HEK293 (cell line): ENCODE results near the gene LGALS1.
A peak's percentile ranks its signal among the peaks of the same experiment; 100 is the strongest.

Experiments
- CTCF ChIA-PET: fragments of 350-600 bp; formaldehyde crosslinking; extraction: SDS; loops from one replicate; lab custom pipeline; 2021; ENCODE audit warnings: antibody characterized with exemption; lab: Yijun Ruan, JAX
- POLR2A ChIA-PET: fragments of 300-600 bp; formaldehyde crosslinking; extraction: SDS; loops from one replicate; lab custom pipeline; 2020; ENCODE audit warnings: antibody characterized with exemption, inconsistent platforms; lab: Yijun Ruan, JAX
- H3K27ac ChIP-seq: fragments of 200-500 bp; sonication (Bioruptor generic); 2 replicates; pipeline ENCODE4 v1.5.1; 2014; ENCODE audit warnings: low read depth, low read length, control low read depth, inconsistent platforms; ENCODE audit errors: extremely low read depth
- H3K36me3 ChIP-seq, 2 experiments: fragments of 200-500 bp in 1 of 2; sonication (Bioruptor generic) in 1 of 2; 1 replicate in 1 of 2; 2 replicates in 1 of 2; pipeline ENCODE4 v1.5.1; 2014 to 2017; ENCODE audit warnings: inconsistent platforms in 2 of 2, low read length in 2 of 2; ENCODE audit not compliant: control insufficient read depth in 2 of 2, insufficient read depth in 1 of 2
- H3K4me1 ChIP-seq: fragments of 200-500 bp; sonication (Bioruptor generic); 2 replicates; pipeline ENCODE4 v1.5.1; 2014; ENCODE audit warnings: mild to moderate bottlenecking, low read length, inconsistent platforms; ENCODE audit not compliant: control insufficient read depth, insufficient read depth
- H3K4me3 ChIP-seq: 2 replicates; pipeline ENCODE4 v1.5.1; 2011; ENCODE audit warnings: low read depth, mild to moderate bottlenecking, control low read depth, low read length, moderate library complexity
- H3K9me3 ChIP-seq: fragments of 200-500 bp; sonication (Bioruptor generic); 2 replicates; pipeline ENCODE4 v1.5.1; 2014; ENCODE audit warnings: low read depth, low read length, inconsistent platforms; ENCODE audit not compliant: control insufficient read depth, insufficient read depth
- BCL11A ChIP-seq: fragments of 450-650 bp; formaldehyde crosslinking; IDR thresholded peaks from 2 replicates; pipeline ENCODE4 v1.5.1; 2016; ENCODE audit warnings: low read depth, missing biosample characterization, missing genetic modification characterization
- EGR2 ChIP-seq: fragments of 450-650 bp; formaldehyde crosslinking; IDR thresholded peaks from 2 replicates; pipeline ENCODE4 v1.5.1; 2016; ENCODE audit warnings: low read depth, missing biosample characterization, missing genetic modification characterization
- GLIS1 ChIP-seq: fragments of 450-650 bp; formaldehyde crosslinking; IDR thresholded peaks from 2 replicates; pipeline ENCODE4 v1.5.1; 2016; ENCODE audit warnings: missing biosample characterization, missing genetic modification characterization
- PRDM10 ChIP-seq: fragments of 450-650 bp; formaldehyde crosslinking; IDR thresholded peaks from 2 replicates; pipeline ENCODE4 v1.5.1; 2016; ENCODE audit warnings: missing biosample characterization, missing genetic modification characterization
- PRDM4 ChIP-seq: fragments of 450-650 bp; formaldehyde crosslinking; IDR thresholded peaks from 2 replicates; pipeline ENCODE4 v1.5.1; 2017; ENCODE audit warnings: missing biosample characterization, missing genetic modification characterization
- SP2 ChIP-seq: fragments of 450-650 bp; formaldehyde crosslinking; IDR thresholded peaks from 2 replicates; pipeline ENCODE4 v1.5.1; 2016; ENCODE audit warnings: missing biosample characterization, missing genetic modification characterization
- TSHZ1 ChIP-seq: fragments of 450-650 bp; formaldehyde crosslinking; IDR thresholded peaks from 2 replicates; pipeline ENCODE4 v1.5.1; 2016; ENCODE audit warnings: missing biosample characterization, missing genetic modification characterization, borderline replicate concordance
- WT1 ChIP-seq: fragments of 450-650 bp; formaldehyde crosslinking; IDR thresholded peaks from 2 replicates; pipeline ENCODE4 v1.5.1; 2016; ENCODE audit warnings: missing biosample characterization, missing genetic modification characterization
- ZIC2 ChIP-seq: fragments of 450-650 bp; formaldehyde crosslinking; IDR thresholded peaks from 2 replicates; pipeline ENCODE4 v1.5.1; 2016; ENCODE audit warnings: missing biosample characterization, missing genetic modification characterization
- ZNF132 ChIP-seq: fragments of 450-650 bp; formaldehyde crosslinking; IDR thresholded peaks from 2 replicates; pipeline ENCODE4 v1.5.1; 2017; ENCODE audit warnings: missing biosample characterization, missing genetic modification characterization, borderline replicate concordance
- ZNF16 ChIP-seq: fragments of 450-650 bp; formaldehyde crosslinking; IDR thresholded peaks from 2 replicates; pipeline ENCODE4 v1.5.1; 2016; ENCODE audit warnings: low read depth, missing biosample characterization, missing genetic modification characterization
- ZNF184 ChIP-seq: fragments of 450-650 bp; IDR thresholded peaks from 2 replicates; pipeline ENCODE4 v1.5.1; 2018; ENCODE audit warnings: missing biosample characterization, mild to moderate bottlenecking, missing genetic modification characterization
- ZNF26 ChIP-seq: fragments of 450-650 bp; formaldehyde crosslinking; IDR thresholded peaks from 2 replicates; pipeline ENCODE4 v1.5.1; 2016; ENCODE audit warnings: missing biosample characterization, missing genetic modification characterization
- ZNF292 ChIP-seq: fragments of 450-650 bp; formaldehyde crosslinking; IDR thresholded peaks from 2 replicates; pipeline ENCODE4 v1.5.1; 2016; ENCODE audit warnings: low read depth, missing biosample characterization, missing genetic modification characterization, borderline replicate concordance
- ZNF341 ChIP-seq: fragments of 450-650 bp; formaldehyde crosslinking; IDR thresholded peaks from 2 replicates; pipeline ENCODE4; 2016; ENCODE audit warnings: low read depth, missing biosample characterization, missing genetic modification characterization
- ZNF354C ChIP-seq: fragments of 450-650 bp; formaldehyde crosslinking; IDR thresholded peaks from 2 replicates; pipeline ENCODE4 v1.5.1; 2016; ENCODE audit warnings: missing biosample characterization, missing genetic modification characterization, low read depth, borderline replicate concordance
- ZNF529 ChIP-seq: fragments of 450-650 bp; formaldehyde crosslinking; IDR thresholded peaks from 2 replicates; pipeline ENCODE4 v1.5.1; 2017; ENCODE audit warnings: missing genetic modification characterization, missing biosample characterization; ENCODE audit not compliant: insufficient replicate concordance
- ZNF776 ChIP-seq: fragments of 450-650 bp; formaldehyde crosslinking; IDR thresholded peaks from 2 replicates; pipeline ENCODE4 v1.5.0; 2017; ENCODE audit warnings: missing biosample characterization, missing genetic modification characterization, borderline replicate concordance
- ZNF777 ChIP-seq: fragments of 450-650 bp; formaldehyde crosslinking; IDR thresholded peaks from 2 replicates; pipeline ENCODE4 v1.5.1; 2017; ENCODE audit warnings: missing biosample characterization, missing genetic modification characterization, borderline replicate concordance
- ZSCAN16 ChIP-seq: fragments of 450-650 bp; formaldehyde crosslinking; IDR thresholded peaks from 2 replicates; pipeline ENCODE4 v1.5.1; 2016; ENCODE audit warnings: missing biosample characterization, missing genetic modification characterization

LGALS1 gene

GRCh38 chr22:37632174-37633088 lies 43.0 kb upstream of the LGALS1 start:
- POLR2A ChIA-PET = interaction anchor here (0.6 to 11.0 kb wide), 6 partner anchors 11 to 54 kb away, joined by 3 to 80 read pairs (median 4); partner anchors contain the start of genes GGA1, NOL12 and PDXP
- H3K4me1 ChIP-seq = peaks cover 13% of the 10 kb centered on the region
- TF ChIP-seq EGR2 (tag by site-specific recombination) (no peak), SP2 (peak; percentile 55), PRDM10 (tag by site-specific recombination) (peak; percentile 78), ZNF184 (tag by site-specific recombination) (no peak), ZNF341 (tag by site-specific recombination) (peak; percentile 22; the same call in 1 of the 2 replicates), ZIC2 (tag by site-specific recombination) (peak; percentile 56)

GRCh38 chr22:37633089-37633624 lies 42.3 kb upstream of the LGALS1 start:
- no peak for TF ChIP-seq PRDM4 (tag by site-specific recombination)
- no peak for TF ChIP-seq ZNF26 (tag by site-specific recombination)
- TF ChIP-seq ZNF132 (tag by site-specific recombination) = no peak
- no peak for TF ChIP-seq ZNF776 (tag by site-specific recombination)
- TF ChIP-seq BCL11A = no peak
- TF ChIP-seq GLIS1 = no peak
- TF ChIP-seq TSHZ1 (tag by site-specific recombination) = no peak
- TF ChIP-seq ZNF777 (tag by site-specific recombination) = no peak
- no peak for TF ChIP-seq ZNF529
- TF ChIP-seq ZNF292 = no peak
- no peak for TF ChIP-seq ZNF354C (tag by site-specific recombination)
- TF ChIP-seq ZNF16 (tag by site-specific recombination) = no peak
- TF ChIP-seq WT1 (tag by site-specific recombination) = no peak
- TF ChIP-seq ZSCAN16 (tag by site-specific recombination) = no peak
- Histone ChIP-seq H3K4me1 (peaks cover 13% of the 10 kb centered on the region), H3K27ac (peak overlapping the region; percentile 7; the same call in 1 of the 2 replicates), H3K4me3 (no peak overlapping the region), H3K9me3 (no peaks in the 10 kb centered on the region), H3K36me3 (peaks cover 0 to 48% of the 10 kb centered on the region in 2 experiments; a peak in 1 of 3 replicates)
- POLR2A ChIA-PET = interaction anchor here (0.6 to 11.0 kb wide), 10 partner anchors 10 to 120 kb away, joined by 3 to 80 read pairs (median 4); partner anchors contain the start of genes GGA1, LGALS1, NOL12 and PDXP
- CTCF ChIA-PET = interaction anchor here (0.6 to 17.0 kb wide), 9 partner anchors 8 to 646 kb away, joined by 3 to 353 read pairs (median 3); partner anchors contain the start of genes LGALS1 and NOL12

More at GRCh38 chr22:37632174-37633088, 43.0 kb upstream of the LGALS1 start:
- Histone ChIP-seq H3K4me3 (no peak overlapping the region), H3K9me3 (no peaks in the 10 kb centered on the region), H3K36me3 (peaks cover 0 to 52% of the 10 kb centered on the region in 2 experiments; a peak in 1 of 3 replicates), H3K27ac (peak overlapping the region; percentile 7; the same call in 1 of the 2 replicates)
- CTCF ChIA-PET = interaction anchor here (0.9 to 17.0 kb wide), 6 partner anchors 9 to 88 kb away, joined by 3 to 353 read pairs (median 8); partner anchors contain the start of genes LGALS1 and NOL12
